22Rv1 (cell line): ENCODE data around the gene SPATA16.

ENCODE experiments used
- ZFX ChIP-seq: fragments of 450-650 bp; IDR thresholded peaks from 2 replicates; pipeline ENCODE4 v1.6.1; 2017; ENCODE audit warnings: antibody characterized with exemption, borderline replicate concordance
- TF ChIP-seq, protein P1 (sequence below): fragments of 450-650 bp; IDR thresholded peaks from 2 replicates; pipeline ENCODE4 v1.5.1; 2017; ENCODE audit warnings: mild to moderate bottlenecking

- TF ChIP-seq, protein P1, sequence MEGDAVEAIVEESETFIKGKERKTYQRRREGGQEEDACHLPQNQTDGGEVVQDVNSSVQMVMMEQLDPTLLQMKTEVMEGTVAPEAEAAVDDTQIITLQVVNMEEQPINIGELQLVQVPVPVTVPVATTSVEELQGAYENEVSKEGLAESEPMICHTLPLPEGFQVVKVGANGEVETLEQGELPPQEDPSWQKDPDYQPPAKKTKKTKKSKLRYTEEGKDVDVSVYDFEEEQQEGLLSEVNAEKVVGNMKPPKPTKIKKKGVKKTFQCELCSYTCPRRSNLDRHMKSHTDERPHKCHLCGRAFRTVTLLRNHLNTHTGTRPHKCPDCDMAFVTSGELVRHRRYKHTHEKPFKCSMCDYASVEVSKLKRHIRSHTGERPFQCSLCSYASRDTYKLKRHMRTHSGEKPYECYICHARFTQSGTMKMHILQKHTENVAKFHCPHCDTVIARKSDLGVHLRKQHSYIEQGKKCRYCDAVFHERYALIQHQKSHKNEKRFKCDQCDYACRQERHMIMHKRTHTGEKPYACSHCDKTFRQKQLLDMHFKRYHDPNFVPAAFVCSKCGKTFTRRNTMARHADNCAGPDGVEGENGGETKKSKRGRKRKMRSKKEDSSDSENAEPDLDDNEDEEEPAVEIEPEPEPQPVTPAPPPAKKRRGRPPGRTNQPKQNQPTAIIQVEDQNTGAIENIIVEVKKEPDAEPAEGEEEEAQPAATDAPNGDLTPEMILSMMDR: no peak
- no peak for TF ChIP-seq ZFX
Observed at GRCh38 chr3:173044998-173045397, 96.0 kb downstream of the SPATA16 start.
